IMR-90 (cell line): ENCODE data around the gene DNAJA1.

Source experiments
- CEBPB ChIP-seq: IDR thresholded peaks from 2 replicates; pipeline ENCODE4 v1.6.1; 2012; ENCODE audit warnings: low read depth, low read length, improper control_type of control experiment
- CHD1 ChIP-seq: IDR thresholded peaks from 2 replicates; pipeline ENCODE4 v1.6.1; 2012; ENCODE audit warnings: low read depth, low read length, improper control_type of control experiment
- FOS ChIP-seq: fragments of 150-350 bp; IDR thresholded peaks from 2 replicates; pipeline ENCODE4 v1.6.1; 2016; ENCODE audit warnings: low read depth, low read length
- MAZ ChIP-seq: IDR thresholded peaks from 2 replicates; pipeline ENCODE4 v1.6.1; 2012; ENCODE audit warnings: low read depth, mild to moderate bottlenecking, low read length, improper control_type of control experiment, moderate library complexity, borderline replicate concordance
- MXI1 ChIP-seq: IDR thresholded peaks from 2 replicates; pipeline ENCODE4 v1.6.1; 2012; ENCODE audit warnings: low read depth, mild to moderate bottlenecking, low read length, moderate library complexity, borderline replicate concordance
- POLR2A ChIP-seq: IDR thresholded peaks from 2 replicates; pipeline ENCODE4 v1.6.1; 2012; ENCODE audit warnings: mild to moderate bottlenecking, low read depth, low read length
- RAD21 ChIP-seq: IDR thresholded peaks from 2 replicates; pipeline ENCODE4 v1.6.1; 2012; ENCODE audit warnings: low read length, improper control_type of control experiment
- TF ChIP-seq, protein P1 (sequence below): conservative IDR thresholded peaks from 2 replicates; pipeline ENCODE4 v1.5.1; 2012; ENCODE audit warnings: mild to moderate bottlenecking, low read depth, low read length, improper control_type of control experiment
- TF ChIP-seq, protein P2 (sequence below): fragments of 150-350 bp; IDR thresholded peaks from 2 replicates; pipeline ENCODE4 v1.6.1; 2016; ENCODE audit warnings: low read depth, mild to moderate bottlenecking, low read length, moderate library complexity, borderline replicate concordance

DNA sequence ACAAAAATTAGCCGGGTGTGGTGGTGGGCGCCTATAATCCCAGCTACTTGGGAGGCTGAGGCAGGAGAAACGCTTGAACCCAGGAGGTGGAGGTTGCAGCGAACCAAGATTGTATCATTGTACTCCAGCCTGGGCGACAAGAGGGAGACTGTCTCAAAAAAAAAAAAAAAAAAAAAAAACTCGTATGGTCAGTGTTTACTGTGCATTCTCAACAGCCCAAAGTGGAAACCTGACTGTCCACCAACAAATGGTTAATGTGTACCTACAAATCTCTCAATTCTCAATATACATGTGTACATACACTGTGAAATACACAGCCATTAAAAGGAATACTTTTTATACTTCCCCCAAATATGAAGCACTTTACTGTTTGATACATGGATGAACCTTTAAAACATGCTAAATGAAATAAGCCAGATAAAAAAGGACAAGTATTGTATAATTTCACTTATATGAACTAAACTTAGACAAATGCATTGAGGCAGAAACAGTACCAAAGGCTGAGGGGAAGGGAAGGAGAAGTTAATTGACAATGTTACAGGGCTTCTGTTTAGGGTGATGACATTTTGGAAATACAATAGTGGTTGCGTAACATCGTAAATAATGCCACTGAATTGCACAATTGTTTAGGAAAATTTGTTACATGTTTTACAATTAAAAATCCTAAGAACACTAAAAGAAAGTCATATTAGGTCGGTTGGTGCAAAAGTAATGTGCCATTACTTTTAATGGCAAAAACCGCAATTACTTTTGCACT, 16.5 kb downstream of the DNAJA1 start:
- TF ChIP-seq POLR2A (no peak), RAD21 (no peak), CEBPB (peak; percentile 97), MXI1 (no peak), FOS (no peak), CHD1 (no peak), MAZ (no peak)
- TF ChIP-seq, protein P1, sequence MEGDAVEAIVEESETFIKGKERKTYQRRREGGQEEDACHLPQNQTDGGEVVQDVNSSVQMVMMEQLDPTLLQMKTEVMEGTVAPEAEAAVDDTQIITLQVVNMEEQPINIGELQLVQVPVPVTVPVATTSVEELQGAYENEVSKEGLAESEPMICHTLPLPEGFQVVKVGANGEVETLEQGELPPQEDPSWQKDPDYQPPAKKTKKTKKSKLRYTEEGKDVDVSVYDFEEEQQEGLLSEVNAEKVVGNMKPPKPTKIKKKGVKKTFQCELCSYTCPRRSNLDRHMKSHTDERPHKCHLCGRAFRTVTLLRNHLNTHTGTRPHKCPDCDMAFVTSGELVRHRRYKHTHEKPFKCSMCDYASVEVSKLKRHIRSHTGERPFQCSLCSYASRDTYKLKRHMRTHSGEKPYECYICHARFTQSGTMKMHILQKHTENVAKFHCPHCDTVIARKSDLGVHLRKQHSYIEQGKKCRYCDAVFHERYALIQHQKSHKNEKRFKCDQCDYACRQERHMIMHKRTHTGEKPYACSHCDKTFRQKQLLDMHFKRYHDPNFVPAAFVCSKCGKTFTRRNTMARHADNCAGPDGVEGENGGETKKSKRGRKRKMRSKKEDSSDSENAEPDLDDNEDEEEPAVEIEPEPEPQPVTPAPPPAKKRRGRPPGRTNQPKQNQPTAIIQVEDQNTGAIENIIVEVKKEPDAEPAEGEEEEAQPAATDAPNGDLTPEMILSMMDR: no peak
- TF ChIP-seq, protein P2, sequence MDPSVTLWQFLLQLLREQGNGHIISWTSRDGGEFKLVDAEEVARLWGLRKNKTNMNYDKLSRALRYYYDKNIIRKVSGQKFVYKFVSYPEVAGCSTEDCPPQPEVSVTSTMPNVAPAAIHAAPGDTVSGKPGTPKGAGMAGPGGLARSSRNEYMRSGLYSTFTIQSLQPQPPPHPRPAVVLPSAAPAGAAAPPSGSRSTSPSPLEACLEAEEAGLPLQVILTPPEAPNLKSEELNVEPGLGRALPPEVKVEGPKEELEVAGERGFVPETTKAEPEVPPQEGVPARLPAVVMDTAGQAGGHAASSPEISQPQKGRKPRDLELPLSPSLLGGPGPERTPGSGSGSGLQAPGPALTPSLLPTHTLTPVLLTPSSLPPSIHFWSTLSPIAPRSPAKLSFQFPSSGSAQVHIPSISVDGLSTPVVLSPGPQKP: no peak
